GM12874 (cell line): ENCODE measurements around the gene NUTF2.

Source experiments
- CTCF ChIP-seq: IDR thresholded peaks from 2 replicates; pipeline ENCODE4 v1.5.1; 2011; ENCODE audit warnings: low read depth, mild to moderate bottlenecking, control low read depth, low read length, moderate library complexity; ENCODE audit not compliant: insufficient read depth

Gene NUTF2

DNA sequence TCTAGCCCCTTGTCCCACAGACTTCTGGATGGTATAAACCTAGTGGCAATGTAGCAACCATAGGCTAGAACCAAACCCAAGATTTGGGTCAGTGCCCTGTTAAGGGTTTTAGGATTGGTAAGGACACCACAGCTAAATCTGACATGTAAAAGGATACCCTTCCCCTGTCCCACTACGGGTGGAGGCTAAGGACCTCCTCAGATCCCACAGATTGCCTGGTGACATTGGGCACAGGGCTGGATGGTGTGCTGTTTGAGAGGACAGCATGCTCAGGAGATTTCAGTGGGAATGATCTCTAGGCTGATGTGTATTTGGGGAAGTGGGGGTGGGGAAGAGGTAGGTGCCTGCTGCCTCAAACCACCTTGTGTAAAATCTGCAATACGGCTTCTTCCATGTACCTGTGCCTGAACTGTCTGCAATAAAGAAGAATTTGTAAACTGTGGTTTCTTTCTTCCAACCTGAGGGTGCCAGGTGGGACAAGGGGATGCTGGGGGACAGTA, 25.4 kb downstream of the NUTF2 start:
- TF ChIP-seq CTCF, result no peak

DNA sequence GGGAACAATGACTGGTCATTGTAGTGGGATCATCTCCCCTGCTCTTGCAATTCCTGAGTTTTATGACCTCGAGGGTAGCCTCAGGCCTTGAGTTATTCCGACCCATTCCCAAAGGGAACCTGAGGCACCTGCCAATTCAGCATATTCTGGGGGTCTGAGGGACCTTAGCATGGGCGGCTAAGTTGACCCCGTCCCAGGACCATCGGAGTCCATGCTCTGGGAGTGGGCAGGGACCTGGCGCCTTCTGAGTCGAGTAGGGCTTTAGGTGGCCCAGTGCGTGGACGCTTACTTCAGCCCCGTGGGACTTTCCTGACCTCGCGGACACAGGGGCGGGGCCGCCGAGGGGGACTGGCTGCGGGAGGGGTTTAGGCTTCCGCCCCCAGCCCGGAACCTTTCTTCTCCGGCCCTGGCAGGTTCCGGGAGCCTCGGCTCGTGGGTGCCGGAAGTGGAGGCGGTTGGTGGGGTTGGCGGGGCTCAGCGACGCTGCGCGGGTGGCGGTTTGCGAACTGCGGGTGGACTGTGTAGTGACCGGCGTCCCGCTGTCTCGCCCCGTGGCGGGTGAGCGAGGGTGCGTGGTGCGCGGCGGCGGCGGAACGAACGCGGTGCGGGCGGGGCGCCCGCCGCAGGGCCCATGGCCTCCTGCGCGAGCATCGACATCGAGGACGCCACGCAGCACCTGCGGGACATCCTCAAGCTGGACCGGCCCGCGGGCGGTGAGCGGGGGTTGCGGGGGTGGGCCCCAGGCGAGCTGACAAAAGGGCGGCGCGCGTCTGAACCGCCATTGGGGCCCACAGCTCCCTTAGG, 26.1 kb downstream of the NUTF2 start, which contains the start of gene EDC4:
TSS of gene EDC4 (plus strand) at position 422 of the 804 bp plus-strand sequence. CDS start at position 632, 210 bp downstream.
- TF ChIP-seq CTCF, result no peak

GRCh38 chr16:67873435-67874370, 27.0 kb downstream of the NUTF2 start:
- no peak for TF ChIP-seq CTCF

DNA sequence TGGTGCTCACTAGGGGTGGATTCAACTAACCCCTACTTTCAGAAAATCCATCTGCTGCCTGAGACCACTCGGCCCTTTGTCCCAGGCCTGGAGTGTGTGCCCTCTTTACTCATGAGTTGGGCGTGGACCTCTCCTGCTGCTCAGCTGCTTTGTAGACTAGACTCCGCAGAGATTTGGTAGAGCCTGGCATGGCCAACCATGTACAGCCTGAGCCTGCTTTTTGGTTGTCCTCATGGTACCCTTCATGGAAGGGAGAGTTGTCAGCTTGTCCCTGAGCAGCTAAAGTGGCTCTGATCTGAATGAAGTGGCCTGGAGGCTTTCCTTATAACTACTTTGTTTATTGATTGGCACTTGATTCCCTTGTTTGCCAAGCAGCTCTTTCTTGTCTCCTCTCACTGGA, 27.6 kb downstream of the NUTF2 start:
- TF ChIP-seq CTCF, result no peak

GRCh38 chr16:67877064-67877463, 30.3 kb downstream of the NUTF2 start:
- TF ChIP-seq CTCF, result no peak

- TF ChIP-seq CTCF, result no peak
These were observed 31.5 kb downstream of the NUTF2 start for GRCh38 chr16:67878232-67878631.

GRCh38 chr16:67878846-67879245, 32.1 kb downstream of the NUTF2 start:
- no peak for TF ChIP-seq CTCF
